Activated B cell treated with CpG ODN at 0.5 μM for 24 hours (primary cell): Measurements from ENCODE around the gene ZBTB40. TPM values are rescaled to one million over a fixed set of nuclear protein-coding genes. Genes with fewer than 3 reads are reported as not detected.

Source experiments
- ATAC-seq: fragments of 200-7000 bp; cut with Tn5 transposase; one replicate; pipeline ENCODE4 v1.10.0; 2021; ENCODE audit warnings: low read depth, mild to moderate bottlenecking, moderate library complexity
- CTCF ChIA-PET: fragments of 350-600 bp; sonication (Branson Sonifier 250); formaldehyde crosslinking; loops from one replicate; lab custom pipeline; 2021; ENCODE audit warnings: antibody characterized with exemption; lab: Charles Lee
- POLR2A ChIA-PET: fragments of 350-600 bp; sonication (Branson Sonifier 250); formaldehyde crosslinking; loops from one replicate; lab custom pipeline; 2021; ENCODE audit warnings: antibody characterized with exemption; lab: Charles Lee
- DNase-seq: peaks from one replicate; pipeline ENCODE4 v3.0.0; 2022
- H3K27ac Mint-ChIP-seq: one replicate; pipeline ENCODE4 v1.8.0; 2020; ENCODE audit warnings: mixed read lengths
- H3K27me3 Mint-ChIP-seq: one replicate; pipeline ENCODE4 v1.8.0; 2021; ENCODE audit warnings: mixed read lengths
- H3K36me3 Mint-ChIP-seq: one replicate; pipeline ENCODE4 v1.8.0; 2021; ENCODE audit warnings: low read depth, mixed read lengths
- H3K4me1 Mint-ChIP-seq: one replicate; pipeline ENCODE4 v1.8.0; 2021; ENCODE audit warnings: mixed read lengths
- H3K4me3 Mint-ChIP-seq: one replicate; pipeline ENCODE4 v1.8.0; 2020; ENCODE audit warnings: mild to moderate bottlenecking, mixed read lengths
- H3K9me3 Mint-ChIP-seq: one replicate; pipeline ENCODE4 v1.8.0; 2020; ENCODE audit warnings: mixed read lengths
- CTCF ChIP-seq: fragments of 200-600 bp; IDR thresholded peaks from one replicate; pipeline ENCODE4 v1.8.0; 2022; ENCODE audit warnings: antibody characterized with exemption, mild to moderate bottlenecking
- intact Hi-C: fragments of 100-400 bp; cut with micrococcal nuclease; formaldehyde crosslinking; loops from one replicate; pipeline ENCODE4 v1.15.1; 2024
- total RNA-seq: library from RNA; stranded (reverse); gene quantifications from 2 replicates; pipeline ENCODE4 v1.2.3, GENCODE V29; 2022

ZBTB40 gene
- total RNA-seq, 1 donor from 2014 or later = 36.2 TPM

GRCh38 chr1:22412932-22413727, 38.5 kb upstream of the ZBTB40 start:
- no peak for ATAC-seq
- Mint-ChIP-seq H3K27me3 (peaks cover 16% of the 10 kb centered on the region), H3K4me3 (no peak overlapping the region), H3K9me3 (peaks cover 3% of the 10 kb centered on the region), H3K36me3 (no peaks in the 10 kb centered on the region), H3K27ac (no peak overlapping the region), H3K4me1 (no peaks in the 10 kb centered on the region)
- ChIA-PET CTCF (interaction anchor here (0.6 kb wide), 1 partner anchor 337 kb away, joined by 3 read pairs; no protein-coding TSS in a partner anchor), POLR2A (no interaction called here)
- TF ChIP-seq CTCF = no peak
- intact Hi-C loops = no loop called here
- no peak for DNase-seq

- intact Hi-C loops = no loop called here
- DNase-seq = no peak
- ChIA-PET CTCF (no interaction called here), POLR2A (no interaction called here)
- H3K36me3 Mint-ChIP-seq = no peaks in the 10 kb centered on the region
- H3K27me3 Mint-ChIP-seq = peaks cover 21% of the 10 kb centered on the region
- no peak for ATAC-seq
- H3K4me1 Mint-ChIP-seq = peaks cover under 1% of the 10 kb centered on the region
- TF ChIP-seq CTCF = no peak
- H3K9me3 Mint-ChIP-seq = peaks cover 3% of the 10 kb centered on the region
- H3K4me3 Mint-ChIP-seq = no peak overlapping the region
- no peak overlapping the region for H3K27ac Mint-ChIP-seq
These were observed 37.9 kb upstream of the ZBTB40 start for GRCh38 chr1:22413799-22414198.

GRCh38 chr1:22414244-22414751, 37.4 kb upstream of the ZBTB40 start:
- ChIA-PET CTCF (no interaction called here), POLR2A (no interaction called here)
- peaks cover 5% of the 10 kb centered on the region for H3K4me1 Mint-ChIP-seq
- no peak overlapping the region for H3K27ac Mint-ChIP-seq
- intact Hi-C loops = no loop called here
- no peak for TF ChIP-seq CTCF
- ATAC-seq = no peak
- DNase-seq = no peak
- no peaks in the 10 kb centered on the region for H3K36me3 Mint-ChIP-seq
- H3K9me3 Mint-ChIP-seq = peaks cover 3% of the 10 kb centered on the region
- H3K27me3 Mint-ChIP-seq = peaks cover 23% of the 10 kb centered on the region
- no peak overlapping the region for H3K4me3 Mint-ChIP-seq

- Mint-ChIP-seq H3K36me3 (no peaks in the 10 kb centered on the region), H3K4me3 (no peak overlapping the region), H3K9me3 (peaks cover 3% of the 10 kb centered on the region), H3K27me3 (peaks cover 32% of the 10 kb centered on the region), H3K27ac (no peak overlapping the region), H3K4me1 (peaks cover 5% of the 10 kb centered on the region)
- intact Hi-C loops = loop anchor here (5.0 kb wide), 1 partner anchor 908 kb away; the partner anchor contains the start of gene ALPL
- CTCF ChIA-PET = interaction anchor here (0.8 to 1.8 kb wide), 3 partner anchors 281 to 311 kb away, joined by 3 to 14 read pairs (median 5); no protein-coding TSS in a partner anchor
- TF ChIP-seq CTCF = no peak
- POLR2A ChIA-PET = no interaction called here
- DNase-seq (no peak), ATAC-seq (no peak)
These were observed 36.2 kb upstream of the ZBTB40 start for GRCh38 chr1:22415489-22415888.
